ENCODE data around the gene CCDC70. TPM values are rescaled to one million over a fixed set of nuclear protein-coding genes. Genes with fewer than 3 reads are reported as not detected.
"Not testable (repeated sequence)": the region's sequence is repeated elsewhere in the genome, so short reads cannot be mapped to it uniquely, and the experiment has no call there.

The CCDC70 gene
- total RNA-seq, 2 donors from 2014 or later = not detected

- no peak for DNase-seq (ENCODE audit: low spot score)
- intact Hi-C loops (cut with DNase I) = loop anchor here in 1 of 2 donors (10.0 kb wide), 1 partner anchor 231 kb away; the partner anchor contains the start of gene NEK5
Measured at GRCh38 chr13:51894239-51894638, 32.5 kb downstream of the CCDC70 start.

- intact Hi-C loops (cut with DNase I) = loop anchor here in 1 of 2 donors (10.0 kb wide), 1 partner anchor 229 kb away; the partner anchor contains the start of gene NEK5
- no peak for DNase-seq (ENCODE audit: low spot score)
Measured at GRCh38 chr13:51895906-51896888, 34.4 kb downstream of the CCDC70 start.

GRCh38 chr13:51900471-51900870, 38.7 kb downstream of the CCDC70 start:
- intact Hi-C loops (cut with DNase I) = no loop called here
- no peak for DNase-seq (ENCODE audit: low spot score)

GRCh38 chr13:51902776-51903175, 41.0 kb downstream of the CCDC70 start:
- intact Hi-C loops (cut with DNase I) = no loop called here
- DNase-seq (ENCODE audit: low spot score) = no peak

- intact Hi-C loops (cut with DNase I) = no loop called here
- peak; percentile 49 for DNase-seq (ENCODE audit: low spot score)
Measured at GRCh38 chr13:51905787-51906186, 44.0 kb downstream of the CCDC70 start.

- DNase-seq (ENCODE audit: low spot score) = peak; percentile 22
- intact Hi-C loops (cut with DNase I) = no loop called here
Measured at GRCh38 chr13:51906581-51906980, 44.8 kb downstream of the CCDC70 start.

GRCh38 chr13:51907040-51907732, 45.4 kb downstream of the CCDC70 start:
- intact Hi-C loops (cut with DNase I) = no loop called here

GRCh38 chr13:51909265-51909664, 47.5 kb downstream of the CCDC70 start:
- intact Hi-C loops (cut with DNase I); DNase-seq (ENCODE audit: low spot score): not testable (repeated sequence)

More at GRCh38 chr13:51907040-51907732, 45.4 kb downstream of the CCDC70 start:
- DNase-seq (ENCODE audit: low spot score) = no peak

GRCh38 chr13:51910508-51910907, 48.7 kb downstream of the CCDC70 start:
- DNase-seq (ENCODE audit: low spot score) = peak; percentile 45
- intact Hi-C loops (cut with DNase I) = no loop called here

- intact Hi-C loops (cut with DNase I) = no loop called here
- peak; percentile 43 for DNase-seq (ENCODE audit: low spot score)
Measured at GRCh38 chr13:51912091-51912490, 50.3 kb downstream of the CCDC70 start.

- DNase-seq (ENCODE audit: low spot score) = peak; percentile 68
- intact Hi-C loops (cut with DNase I) = no loop called here
Measured at GRCh38 chr13:51912511-51913225, 50.9 kb downstream of the CCDC70 start.

- peak; percentile 23 for DNase-seq (ENCODE audit: low spot score)
- intact Hi-C loops (cut with DNase I) = no loop called here
Measured at GRCh38 chr13:51913421-51914136, 51.8 kb downstream of the CCDC70 start.

- DNase-seq (ENCODE audit: low spot score) = peak; percentile 22
- intact Hi-C loops (cut with DNase I) = no loop called here
Measured at GRCh38 chr13:51914137-51914493, 52.3 kb downstream of the CCDC70 start.

Other genes with a start within 250 kb of the CCDC70 start
- 10 to 100 TPM in 1 of 2 donors, 1 to 10 TPM in 1; 9.9 to 11.1 TPM for gene DHRS12, start 57.8 kb upstream of the CCDC70 start, total RNA-seq
- under 1 TPM; 0.10 to 0.14 TPM for gene TMEM272, start 16.8 kb upstream of the CCDC70 start, total RNA-seq
- gene ATP7B, start 149.5 kb downstream of the CCDC70 start, total RNA-seq = 1 to 10 TPM; 2.6 to 5.7 TPM
- 10 to 100 TPM; 27.1 to 34.9 TPM for gene ALG11, start 150.4 kb downstream of the CCDC70 start, total RNA-seq
- gene UTP14C, start 162.7 kb downstream of the CCDC70 start, total RNA-seq = 10 to 100 TPM; 13.9 to 14.7 TPM

All from posterior vena cava (tissue), 2 donors.